Body of pancreas (tissue), 4 donors: Measurements from ENCODE around the gene CACNA1G.

Source experiments
- CTCF ChIP-seq, 7 experiments: fragments of 450-650 bp in 4 of 7; fragments of 200-600 bp in 3 of 7; sonication (generic) in 3 of 7; IDR thresholded peaks; one replicate each; pipeline ENCODE4 v1.5.1; 2016 to 2019; ENCODE audit warnings: antibody characterized with exemption in 7 of 7
- POLR2A ChIP-seq, 3 donors: fragments of 450-650 bp; IDR thresholded peaks; one replicate each; pipeline ENCODE4 v1.6.1; 2016; ENCODE audit warnings: antibody characterized with exemption in 3 of 3, mild to moderate bottlenecking in 2 of 3

- TF ChIP-seq CTCF (IDR thresholded peaks at IDR 0.05) (no peak), POLR2A (IDR thresholded peaks at IDR 0.05) (no peak)
Measured at GRCh38 chr17:50573866-50574611, 13.5 kb downstream of the CACNA1G start.
